CD4-positive, CD25-positive, alpha-beta regulatory T cell (primary cell): ENCODE measurements around the gene MKKS. TPM values are rescaled to one million over a fixed set of nuclear protein-coding genes. Genes with fewer than 3 reads are reported as not detected.

Experiments
- ATAC-seq, 2 donors: fragments of 150-1000 bp; cut with Tn5 transposase; one replicate each; pipeline ENCODE4 v1.10.0; 2021; ENCODE audit warnings: low read depth in 2 of 2, moderate number of reproducible peaks in 2 of 2, moderate library complexity in 1 of 2
- DNase-seq, 3 donors: peaks; one replicate each; pipeline versions ENCODE4 v3.0.0 to v3.0.0-alpha.2; 2012 to 2022; ENCODE audit warnings: mixed read lengths in 1 of 3
- H3K27ac ChIP-seq: one replicate; pipeline ENCODE4 v1.7.0; 2013; ENCODE audit warnings: mild to moderate bottlenecking, low read length; ENCODE audit not compliant: insufficient read depth, poor library complexity, severe bottlenecking
- H3K27me3 ChIP-seq: one replicate; pipeline ENCODE4 v1.7.0; 2013; ENCODE audit warnings: low read length; ENCODE audit not compliant: control insufficient read depth, insufficient read depth
- H3K36me3 ChIP-seq: one replicate; pipeline ENCODE4 v1.7.0; 2013; ENCODE audit warnings: mild to moderate bottlenecking, low read length, moderate library complexity; ENCODE audit not compliant: control insufficient read depth, insufficient read depth
- H3K4me1 ChIP-seq: 2 replicates; pipeline ENCODE4 v1.7.0; 2013; ENCODE audit warnings: mild to moderate bottlenecking, low read length; ENCODE audit not compliant: insufficient read depth, control insufficient read depth, poor library complexity, severe bottlenecking
- H3K4me3 ChIP-seq: one replicate; pipeline ENCODE4 v1.7.0; 2013; ENCODE audit warnings: low read depth, mild to moderate bottlenecking, low read length, moderate library complexity
- H3K9me3 ChIP-seq, 2 experiments: 1 replicate in 1 of 2; 2 replicates in 1 of 2; pipeline ENCODE4 v1.7.0; 2013; ENCODE audit warnings: low read length in 2 of 2, mild to moderate bottlenecking in 1 of 2, moderate library complexity in 1 of 2; ENCODE audit not compliant: control insufficient read depth in 2 of 2
- H3K27ac Mint-ChIP-seq, 3 donors: one replicate each; pipeline ENCODE4 v1.8.0; 2020 to 2022; ENCODE audit warnings: mild to moderate bottlenecking in 3 of 3, mixed read lengths in 3 of 3, moderate library complexity in 2 of 3
- H3K27me3 Mint-ChIP-seq: one replicate; pipeline ENCODE4 v1.8.0; 2022; ENCODE audit warnings: mild to moderate bottlenecking, mixed read lengths
- H3K36me3 Mint-ChIP-seq: one replicate; pipeline ENCODE4 v1.8.0; 2020; ENCODE audit warnings: mixed read lengths
- H3K4me1 Mint-ChIP-seq, 4 donors: one replicate each; pipeline ENCODE4 v1.8.0; 2020 to 2022; ENCODE audit warnings: mixed read lengths in 4 of 4, mild to moderate bottlenecking in 1 of 4
- H3K4me3 Mint-ChIP-seq, 4 donors: one replicate each; pipeline ENCODE4 v1.8.0; 2020 to 2022; ENCODE audit warnings: mild to moderate bottlenecking in 4 of 4, mixed read lengths in 4 of 4, moderate library complexity in 3 of 4
- H3K9me3 Mint-ChIP-seq, 7 donors: one replicate each; pipeline ENCODE4 v1.8.0; 2020 to 2022; ENCODE audit warnings: mixed read lengths in 7 of 7, mild to moderate bottlenecking in 3 of 7, moderate library complexity in 2 of 7
- polyA plus RNA-seq, 4 donors: library from polyadenylated mRNA; unstranded; fragments of 300-500 nt; fragmentation: Illumina TruSeq; gene quantifications; one replicate each; pipeline ENCODE4 v1.2.3, GENCODE V29; 2021
- total RNA-seq: library from RNA; stranded (reverse); gene quantifications from one replicate; pipeline ENCODE4 v1.2.3, GENCODE V29; 2022

The MKKS gene
- total and polyA plus RNA-seq, 5 donors from 2014 or later: 5.0 to 37.2 (median 31.1) TPM

DNA sequence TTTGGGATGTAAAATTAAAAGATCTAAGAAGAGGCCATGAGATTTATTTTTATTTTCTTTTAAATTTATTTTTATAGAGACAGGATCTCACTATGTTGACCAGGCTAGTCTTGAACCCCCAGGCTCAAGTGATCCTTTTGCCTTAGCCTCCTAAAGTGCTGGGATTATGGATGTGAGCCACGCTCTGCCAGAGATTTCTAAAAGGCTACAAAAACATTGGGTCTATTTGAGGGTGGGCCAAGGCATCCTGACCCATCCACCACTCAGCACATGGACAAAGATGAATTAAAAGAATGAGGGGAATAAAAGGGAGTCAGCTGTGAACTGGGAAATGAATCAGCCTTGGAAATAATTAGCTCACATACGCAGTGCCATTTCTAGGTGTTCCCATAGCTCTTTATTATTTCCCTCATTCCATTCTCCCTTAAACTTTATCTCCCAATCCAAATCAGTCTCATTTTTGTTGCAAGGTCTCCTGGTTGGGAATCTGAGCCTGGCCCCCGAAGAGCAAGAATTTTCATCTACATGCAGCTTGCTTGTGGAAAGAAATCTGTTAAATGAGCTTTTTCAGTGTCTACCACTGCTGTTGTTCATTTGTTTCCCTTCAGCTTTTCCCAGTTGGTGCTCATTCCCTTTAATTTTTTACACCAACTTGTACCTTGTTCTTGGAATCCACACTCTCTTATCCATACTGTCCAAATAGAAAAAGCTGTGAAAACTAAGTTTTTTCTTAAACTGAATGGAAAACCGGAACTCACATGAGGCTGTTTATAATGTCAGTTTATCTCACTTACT is 66.9 kb downstream of the MKKS start:
- Histone ChIP-seq H3K27me3 (peaks cover 2% of the 10 kb centered on the region), H3K27ac (no peak overlapping the region), H3K4me3 (no peak overlapping the region), H3K4me1 (no peaks in the 10 kb centered on the region), H3K36me3 (no peaks in the 10 kb centered on the region), H3K9me3 (no peaks in the 10 kb centered on the region)
- peaks cover 11% of the 10 kb centered on the region for H3K27me3 Mint-ChIP-seq
- no peaks in the 10 kb centered on the region for H3K36me3 Mint-ChIP-seq
- no peak for DNase-seq
- no peak for ATAC-seq
- H3K9me3 Mint-ChIP-seq: peaks cover 0 to 3% (median 0%) of the 10 kb centered on the region in 7 donors
- peaks cover 0 to 4% (median 0%) of the 10 kb centered on the region in 4 donors for H3K4me1 Mint-ChIP-seq
- H3K4me3 Mint-ChIP-seq: no peak overlapping the region
- no peak overlapping the region for H3K27ac Mint-ChIP-seq

DNA sequence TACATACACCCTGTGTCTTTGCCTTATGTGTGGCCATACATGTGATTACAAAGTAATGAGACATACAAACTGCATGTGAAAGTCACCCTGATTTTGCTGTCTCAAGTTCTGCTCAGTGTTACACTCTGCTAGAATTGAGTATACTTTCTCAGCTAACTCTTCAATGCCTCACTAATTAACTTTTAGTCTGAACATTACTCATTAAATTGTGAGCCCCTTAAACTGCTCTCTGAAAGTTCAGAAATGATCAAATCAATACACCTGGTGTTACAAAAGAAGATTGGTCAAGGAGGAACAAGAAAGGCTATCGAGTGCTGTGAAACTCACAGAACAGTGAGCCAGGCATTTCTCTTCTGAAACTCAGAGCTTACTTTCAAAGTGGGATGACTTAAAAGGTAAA is 71.3 kb downstream of the MKKS start:
- H3K4me1 ChIP-seq: no peaks in the 10 kb centered on the region
- Mint-ChIP-seq H3K4me3 (no peak overlapping the region), H3K9me3 (peaks cover 0 to 3% (median 0%) of the 10 kb centered on the region in 7 donors), H3K27ac (no peak overlapping the region), H3K4me1 (no peaks in the 10 kb centered on the region), H3K27me3 (peaks cover 3% of the 10 kb centered on the region), H3K36me3 (no peaks in the 10 kb centered on the region)
- no peak overlapping the region for H3K27ac ChIP-seq
- no peak for ATAC-seq
- no peaks in the 10 kb centered on the region for H3K27me3 ChIP-seq
- no peaks in the 10 kb centered on the region for H3K9me3 ChIP-seq
- H3K36me3 ChIP-seq: no peaks in the 10 kb centered on the region
- H3K4me3 ChIP-seq: no peak overlapping the region
- no peak for DNase-seq

DNA sequence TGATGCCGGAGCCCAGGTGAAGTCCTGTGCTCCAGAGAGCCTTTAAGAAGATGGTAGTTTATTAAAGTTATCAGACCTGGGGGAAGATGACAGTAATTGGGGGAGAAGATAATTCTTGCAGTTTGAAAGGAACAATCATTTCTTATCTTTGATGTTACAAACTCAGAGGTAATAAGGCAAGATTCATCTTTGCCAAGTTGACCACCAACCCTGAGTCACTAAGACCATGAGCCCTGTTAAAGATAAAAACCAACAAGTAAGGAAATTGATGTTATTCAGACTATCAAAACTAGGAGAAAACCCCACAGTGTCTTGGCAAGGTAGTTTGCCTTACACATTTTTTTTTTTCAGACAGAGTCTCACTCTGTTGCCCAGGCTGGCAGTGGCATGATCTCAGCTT is 73.1 kb downstream of the MKKS start:
- Mint-ChIP-seq H3K27ac (no peak overlapping the region), H3K4me1 (no peaks in the 10 kb centered on the region), H3K36me3 (peaks cover 4% of the 10 kb centered on the region), H3K4me3 (no peak overlapping the region), H3K9me3 (peaks cover 0 to 3% (median 0%) of the 10 kb centered on the region in 7 donors), H3K27me3 (no peaks in the 10 kb centered on the region)
- DNase-seq: no peak
- Histone ChIP-seq H3K27me3 (no peaks in the 10 kb centered on the region), H3K27ac (no peak overlapping the region), H3K4me1 (no peaks in the 10 kb centered on the region), H3K9me3 (no peaks in the 10 kb centered on the region), H3K4me3 (no peak overlapping the region), H3K36me3 (no peaks in the 10 kb centered on the region)
- ATAC-seq: no peak

DNA sequence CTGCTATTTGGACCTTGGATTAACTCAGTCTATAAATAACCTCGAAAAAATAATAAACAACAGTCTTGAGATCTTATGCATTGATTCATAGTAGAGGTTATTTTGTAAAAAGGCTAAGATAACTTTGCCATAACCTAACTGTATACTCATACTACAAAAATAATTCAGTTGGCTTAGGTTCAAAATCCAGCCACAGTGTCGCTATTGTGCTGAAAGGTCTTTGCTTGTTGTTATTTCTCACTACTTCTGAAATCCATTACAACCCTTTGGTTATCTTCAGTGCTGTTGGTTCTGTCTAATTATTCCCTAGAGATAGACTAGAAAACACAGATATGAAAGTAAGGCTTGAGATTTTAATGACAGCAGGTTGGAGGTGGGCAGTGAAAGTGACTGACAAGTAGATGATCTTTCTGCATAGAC is 74.4 kb downstream of the MKKS start:
- no peaks in the 10 kb centered on the region for H3K4me1 Mint-ChIP-seq
- peaks cover 4% of the 10 kb centered on the region for H3K36me3 Mint-ChIP-seq
- Histone ChIP-seq H3K27ac (no peak overlapping the region), H3K36me3 (no peaks in the 10 kb centered on the region), H3K27me3 (no peaks in the 10 kb centered on the region), H3K4me1 (no peaks in the 10 kb centered on the region), H3K9me3 (no peaks in the 10 kb centered on the region), H3K4me3 (no peak overlapping the region)
- no peak overlapping the region for H3K27ac Mint-ChIP-seq
- no peak overlapping the region for H3K4me3 Mint-ChIP-seq
- no peaks in the 10 kb centered on the region for H3K27me3 Mint-ChIP-seq
- ATAC-seq (no peak), DNase-seq (no peak)
- H3K9me3 Mint-ChIP-seq: peaks cover 0 to 5% (median 0%) of the 10 kb centered on the region in 7 donors

DNA sequence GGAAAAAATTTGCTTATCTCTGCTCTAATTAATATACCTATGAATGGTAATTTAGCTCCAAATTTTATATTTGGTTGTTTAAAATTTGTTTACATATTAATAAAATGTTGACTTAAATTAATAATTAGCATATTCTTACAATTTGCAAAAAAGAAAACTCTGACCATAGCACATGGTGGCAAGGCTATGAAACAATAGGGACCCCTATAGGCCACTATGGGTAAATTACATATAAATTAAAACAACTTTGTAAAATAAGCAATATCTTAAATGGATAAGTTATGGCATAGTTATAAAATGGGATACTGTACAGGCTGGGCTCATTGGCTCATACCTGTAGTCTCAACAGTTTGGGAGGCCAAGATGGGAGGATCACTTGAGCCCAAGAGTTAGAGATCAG is 76.0 kb downstream of the MKKS start:
- no peak overlapping the region for H3K27ac Mint-ChIP-seq
- no peaks in the 10 kb centered on the region for H3K4me1 ChIP-seq
- no peak overlapping the region for H3K4me3 Mint-ChIP-seq
- no peaks in the 10 kb centered on the region for H3K36me3 ChIP-seq
- no peaks in the 10 kb centered on the region for H3K4me1 Mint-ChIP-seq
- H3K27ac ChIP-seq: no peak overlapping the region
- H3K9me3 ChIP-seq: no peaks in the 10 kb centered on the region
- no peaks in the 10 kb centered on the region for H3K27me3 ChIP-seq
- no peak overlapping the region for H3K4me3 ChIP-seq
- peaks cover 4% of the 10 kb centered on the region for H3K36me3 Mint-ChIP-seq
- H3K9me3 Mint-ChIP-seq: peaks cover 0 to 1% (median 0%) of the 10 kb centered on the region in 7 donors
- no peak for DNase-seq
- no peak for ATAC-seq
- H3K27me3 Mint-ChIP-seq: no peaks in the 10 kb centered on the region

DNA sequence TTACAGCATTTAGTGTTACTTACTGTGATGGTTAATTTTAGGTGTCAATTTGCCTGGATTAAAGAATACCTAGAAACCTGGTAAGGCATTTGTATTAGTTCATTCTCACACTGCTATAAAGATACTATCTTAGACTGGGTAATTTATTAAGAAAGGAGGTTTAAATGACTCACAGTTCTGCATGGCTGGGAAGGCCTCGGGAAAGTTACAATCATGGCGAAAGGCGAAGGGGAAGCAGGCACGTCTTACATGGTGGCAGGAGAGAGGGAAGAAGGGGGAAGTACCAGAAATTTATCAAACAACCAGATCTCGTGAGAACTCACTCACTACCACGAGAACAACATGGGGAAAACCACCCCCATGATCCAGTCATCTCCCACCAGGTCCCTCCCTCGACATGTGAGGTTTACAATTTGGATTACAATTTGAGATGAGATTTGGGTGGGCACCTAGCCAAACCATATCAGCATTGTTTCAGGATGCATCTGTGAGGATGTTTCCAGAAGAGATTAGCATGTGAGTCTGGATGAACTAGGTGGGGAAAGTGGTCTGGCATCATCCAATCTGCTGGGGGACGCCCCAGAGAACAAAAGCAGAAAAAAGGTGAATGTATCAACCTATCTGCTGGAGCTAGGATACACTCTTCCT is 76.8 kb downstream of the MKKS start:
- H3K4me1 Mint-ChIP-seq: no peaks in the 10 kb centered on the region
- H3K27me3 ChIP-seq: no peaks in the 10 kb centered on the region
- no peaks in the 10 kb centered on the region for H3K9me3 ChIP-seq
- no peak overlapping the region for H3K27ac ChIP-seq
- H3K27me3 Mint-ChIP-seq: peaks cover 4% of the 10 kb centered on the region
- no peak overlapping the region for H3K4me3 ChIP-seq
- ATAC-seq (no peak), DNase-seq (no peak)
- peaks cover 4% of the 10 kb centered on the region for H3K36me3 Mint-ChIP-seq
- H3K9me3 Mint-ChIP-seq: peaks cover 0 to 1% (median 0%) of the 10 kb centered on the region in 7 donors
- H3K4me3 Mint-ChIP-seq: no peak overlapping the region
- no peaks in the 10 kb centered on the region for H3K36me3 ChIP-seq
- no peak overlapping the region for H3K27ac Mint-ChIP-seq
- no peaks in the 10 kb centered on the region for H3K4me1 ChIP-seq

DNA sequence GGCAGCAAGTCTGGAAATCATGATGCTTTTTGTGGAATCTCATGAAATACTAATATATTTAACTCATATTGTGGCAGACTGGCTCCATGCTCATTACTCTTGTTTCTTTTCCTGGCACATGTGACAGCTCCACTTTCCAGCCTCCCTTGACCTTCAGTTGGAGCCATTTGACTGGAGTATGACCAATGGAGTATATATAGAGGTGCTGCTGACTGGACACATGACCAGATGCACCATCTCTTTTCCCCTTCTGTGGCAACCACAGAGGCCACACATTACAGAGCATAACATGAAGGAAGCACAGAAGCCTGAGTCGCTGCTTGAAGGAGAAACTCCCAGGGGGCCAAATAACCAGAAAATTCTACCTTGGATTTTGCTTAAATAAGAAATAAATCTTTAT is 77.4 kb downstream of the MKKS start:
- H3K27ac Mint-ChIP-seq: no peak overlapping the region
- peaks cover 4% of the 10 kb centered on the region for H3K36me3 Mint-ChIP-seq
- no peaks in the 10 kb centered on the region for H3K4me1 Mint-ChIP-seq
- no peaks in the 10 kb centered on the region for H3K9me3 ChIP-seq
- no peak overlapping the region for H3K27ac ChIP-seq
- H3K9me3 Mint-ChIP-seq: peaks cover 0 to 1% (median 0%) of the 10 kb centered on the region in 7 donors
- H3K27me3 ChIP-seq: no peaks in the 10 kb centered on the region
- DNase-seq (no peak), ATAC-seq (no peak)
- H3K27me3 Mint-ChIP-seq: peaks cover 6% of the 10 kb centered on the region
- H3K4me3 ChIP-seq: no peak overlapping the region
- H3K4me3 Mint-ChIP-seq: no peak overlapping the region
- no peaks in the 10 kb centered on the region for H3K36me3 ChIP-seq
- no peaks in the 10 kb centered on the region for H3K4me1 ChIP-seq
